Astrocyte (in vitro differentiated cells and primary cell): ENCODE measurements around the gene GCDH.

Experiments used
- EZH2 ChIP-seq: IDR thresholded peaks from 2 replicates; pipeline ENCODE4 v1.6.1; 2012; ENCODE audit warnings: mild to moderate bottlenecking, low read length, inconsistent platforms; ENCODE audit not compliant: insufficient read depth
- TF ChIP-seq, protein P1 (sequence below): IDR thresholded peaks from 2 replicates; pipeline ENCODE4 v1.5.1; 2011; ENCODE audit warnings: low read depth, mild to moderate bottlenecking, inconsistent platforms, low read length, moderate library complexity; ENCODE audit not compliant: insufficient read depth

DNA sequence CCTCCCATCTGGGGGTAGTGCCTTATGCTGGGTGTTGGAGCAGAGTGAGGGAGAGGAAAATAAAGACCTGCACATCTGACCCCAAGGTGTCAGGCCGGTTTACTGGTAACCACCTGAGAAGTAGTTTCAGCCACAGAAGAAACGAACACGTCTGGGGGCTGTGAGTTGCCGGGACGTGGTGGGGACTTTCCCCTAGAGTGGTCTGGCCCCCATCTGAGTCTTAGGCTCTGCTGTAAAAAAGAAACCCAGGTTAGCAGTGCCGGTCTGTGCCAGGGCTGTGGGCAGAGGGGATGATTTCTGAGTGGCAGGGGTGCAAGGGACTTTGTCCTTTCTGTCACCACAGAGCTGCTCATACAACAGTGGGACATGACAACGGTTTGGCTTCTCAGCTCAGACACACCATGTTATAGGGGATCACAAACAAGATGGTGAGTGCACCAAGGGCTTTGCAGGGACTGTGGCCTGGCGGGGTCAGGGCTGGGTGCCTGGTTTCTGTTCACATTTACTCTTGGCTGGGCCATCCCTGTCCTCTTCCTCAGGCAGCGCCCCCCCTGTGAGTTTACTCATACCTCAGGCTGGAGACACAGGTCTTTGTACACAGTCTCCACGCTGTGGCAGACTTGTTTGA is 9.0 kb downstream of the GCDH start:
- TF ChIP-seq, protein P1, sequence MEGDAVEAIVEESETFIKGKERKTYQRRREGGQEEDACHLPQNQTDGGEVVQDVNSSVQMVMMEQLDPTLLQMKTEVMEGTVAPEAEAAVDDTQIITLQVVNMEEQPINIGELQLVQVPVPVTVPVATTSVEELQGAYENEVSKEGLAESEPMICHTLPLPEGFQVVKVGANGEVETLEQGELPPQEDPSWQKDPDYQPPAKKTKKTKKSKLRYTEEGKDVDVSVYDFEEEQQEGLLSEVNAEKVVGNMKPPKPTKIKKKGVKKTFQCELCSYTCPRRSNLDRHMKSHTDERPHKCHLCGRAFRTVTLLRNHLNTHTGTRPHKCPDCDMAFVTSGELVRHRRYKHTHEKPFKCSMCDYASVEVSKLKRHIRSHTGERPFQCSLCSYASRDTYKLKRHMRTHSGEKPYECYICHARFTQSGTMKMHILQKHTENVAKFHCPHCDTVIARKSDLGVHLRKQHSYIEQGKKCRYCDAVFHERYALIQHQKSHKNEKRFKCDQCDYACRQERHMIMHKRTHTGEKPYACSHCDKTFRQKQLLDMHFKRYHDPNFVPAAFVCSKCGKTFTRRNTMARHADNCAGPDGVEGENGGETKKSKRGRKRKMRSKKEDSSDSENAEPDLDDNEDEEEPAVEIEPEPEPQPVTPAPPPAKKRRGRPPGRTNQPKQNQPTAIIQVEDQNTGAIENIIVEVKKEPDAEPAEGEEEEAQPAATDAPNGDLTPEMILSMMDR, result no peak
- TF ChIP-seq EZH2, result no peak
